Smooth muscle cell of the brain vasculature (primary cell): ENCODE data around the gene SCD.

Experiments
- DNase-seq: peaks from one replicate; pipeline ENCODE4 v3.0.0-alpha.2; 2012; ENCODE audit warnings: low read depth, low spot score

Gene SCD

DNA sequence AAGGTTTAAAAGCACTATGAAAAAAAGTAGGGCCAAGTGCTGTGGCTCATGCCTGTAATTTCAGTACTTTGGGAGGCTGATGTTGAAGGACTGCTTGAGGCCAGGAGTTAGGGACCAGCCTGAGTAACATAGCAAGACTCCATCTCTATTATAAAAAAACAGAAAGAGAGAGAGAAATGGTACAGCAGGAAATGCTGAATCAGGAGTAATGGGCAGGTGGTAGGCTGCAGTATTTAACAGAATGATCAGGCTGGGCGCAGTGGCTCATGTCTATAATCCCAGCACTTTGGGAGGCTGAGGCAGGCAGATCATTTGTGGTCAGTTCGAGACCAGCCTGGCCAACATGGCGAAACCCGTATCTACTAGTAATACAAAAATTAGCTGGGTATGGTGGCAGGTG, 49.6 kb downstream of the SCD start:
- no peak for DNase-seq

DNA sequence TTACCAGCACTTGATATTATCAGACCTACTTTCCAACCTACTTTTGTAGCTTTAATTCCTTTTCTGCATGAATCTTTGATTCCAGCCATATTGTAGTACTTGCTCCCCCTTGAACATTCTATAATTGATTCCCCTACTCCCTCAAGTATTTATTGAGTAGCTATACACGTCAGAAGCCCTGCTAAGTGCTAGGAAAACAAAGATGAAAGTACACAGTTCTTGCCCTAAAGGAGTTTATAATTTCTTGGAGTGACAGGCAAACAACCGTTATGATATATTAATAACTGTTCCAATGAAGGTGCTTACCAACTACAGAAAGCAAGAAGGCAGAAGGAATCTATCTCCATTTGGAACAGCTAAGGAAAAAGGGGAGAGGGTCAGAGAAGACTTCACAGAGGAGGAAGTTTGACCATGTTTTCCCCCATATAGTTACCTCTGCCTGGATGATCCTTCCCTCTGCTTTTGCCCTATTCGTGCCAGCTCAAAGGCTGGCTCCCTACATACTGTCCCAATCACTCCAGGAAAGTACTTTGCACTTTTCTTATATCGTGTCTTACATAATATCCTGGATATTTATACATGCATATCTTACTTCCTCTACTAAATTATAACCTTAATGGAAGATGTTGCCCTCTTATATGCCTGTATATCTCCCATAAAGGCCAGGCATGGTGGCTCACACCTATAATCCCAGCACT, 54.7 kb downstream of the SCD start:
- DNase-seq: no peak

DNA sequence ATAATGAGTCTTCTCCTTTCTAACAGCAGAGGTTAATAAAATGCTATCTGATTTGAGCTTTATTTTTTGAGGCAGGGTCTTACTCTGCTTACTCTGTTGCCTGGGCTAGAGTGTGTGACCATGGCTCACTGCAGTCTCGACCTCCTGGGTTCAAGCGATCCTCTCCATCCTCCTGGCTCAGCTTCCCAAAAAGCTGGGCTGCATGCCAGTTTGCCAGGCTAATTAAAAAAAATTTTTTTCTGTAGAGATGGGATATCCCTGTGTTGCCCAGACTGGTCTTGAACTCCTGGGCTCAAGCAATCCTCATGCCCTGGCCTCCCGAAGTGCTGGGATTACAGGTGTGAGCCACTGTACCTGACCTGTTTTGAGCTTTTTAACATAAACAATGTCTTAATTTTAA, 56.7 kb downstream of the SCD start:
- no peak for DNase-seq

DNA sequence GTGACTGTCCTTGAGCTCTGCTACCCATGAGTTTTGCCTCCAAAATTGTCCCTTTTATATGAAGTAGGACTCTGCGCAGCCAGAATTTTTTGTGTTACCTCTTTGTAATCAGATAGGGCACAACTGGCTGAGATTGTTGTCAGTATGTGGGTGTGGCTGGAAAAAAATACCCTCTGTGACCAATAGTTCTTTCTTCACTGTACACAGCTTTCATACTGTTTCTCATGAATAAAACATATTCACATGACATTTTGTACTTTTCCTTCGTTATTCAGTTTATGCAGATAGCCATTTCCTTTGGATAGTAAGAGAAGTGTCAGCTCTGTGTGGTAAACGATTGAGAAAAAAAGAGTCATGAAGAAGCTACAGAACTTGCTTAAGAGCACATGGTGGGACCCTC, 66.1 kb downstream of the SCD start:
- no peak for DNase-seq
